Psoas muscle (tissue), 8 donors: ENCODE results near the gene CDKAL1. TPM values are rescaled to one million over a fixed set of nuclear protein-coding genes. Genes with fewer than 3 reads are reported as not detected.
A peak's percentile ranks its signal among the peaks of the same experiment; 100 is the strongest.

Experiments
- ATAC-seq, 4 donors: fragments of 200-7000 bp; cut with Tn5 transposase; one replicate each; pipeline ENCODE4 v1.9.1; 2020; ENCODE audit warnings: moderate library complexity in 3 of 4, mild to moderate bottlenecking in 2 of 4
- DNase-seq, 2 donors: peaks; one replicate each; pipeline ENCODE4 v3.0.0-alpha.2; 2020
- H3K27ac ChIP-seq: fragments of 200-600 bp; one replicate; pipeline ENCODE4 v1.8.0; 2022
- H3K27me3 ChIP-seq, 3 donors: fragments of 200-600 bp in 1 of 3; one replicate each; pipeline versions ENCODE4 v1.6.1 to v1.8.0; 2013 to 2022; ENCODE audit warnings: low read length in 2 of 3, mild to moderate bottlenecking in 2 of 3, moderate library complexity in 1 of 3; ENCODE audit not compliant: insufficient read depth in 3 of 3
- H3K36me3 ChIP-seq, 2 donors: fragments of 200-600 bp in 1 of 2; one replicate each; pipeline versions ENCODE4 v1.6.1 to v1.8.0; 2013 to 2022; ENCODE audit warnings: low read depth in 1 of 2, mild to moderate bottlenecking in 1 of 2, moderate library complexity in 1 of 2; ENCODE audit not compliant: insufficient read depth in 1 of 2
- H3K4me1 ChIP-seq: fragments of 200-600 bp; one replicate; pipeline ENCODE4 v1.8.0; 2022
- H3K4me3 ChIP-seq: fragments of 200-600 bp; one replicate; pipeline ENCODE4 v1.8.0; 2022; ENCODE audit warnings: mild to moderate bottlenecking
- H3K9me3 ChIP-seq: fragments of 200-600 bp; one replicate; pipeline ENCODE4 v1.8.0; 2022
- WGBS, 3 donors: extraction: QIAGEN DNeasy Blood & Tissue Kit; methylation state at CpG; one replicate each; pipeline versions ENCODE4 v1.1.6 to v1.1.7; 2013; 5-methylcytosine and 5-hydroxymethylcytosine counted together
- intact Hi-C, 2 donors: fragments of 100-400 bp; cut with DNase I; formaldehyde crosslinking; loops; one replicate each; pipeline versions ENCODE4 v1.11.0 to v1.14.2; 2022
- polyA plus RNA-seq, 3 donors: library from polyadenylated mRNA; stranded (reverse); fragments of 200-250 nt; gene quantifications; one replicate each; pipeline ENCODE4 v1.2.3, GENCODE V29; 2013
- total RNA-seq, 4 donors: library from RNA; stranded (reverse); fragmentation: NEBNext Ultra II Directional in 2 of 4; extraction: Animal tissue kit (Norgen Biotek cat#: 25700) in 2 of 4; gene quantifications; one replicate each; pipeline versions ENCODE4 v1.2.1 to v1.2.4, GENCODE V29; 2021 to 2023
- TF ChIP-seq, protein P1 (sequence below): fragments of 200-600 bp; IDR thresholded peaks from one replicate; pipeline ENCODE4 v1.8.0; 2022; ENCODE audit warnings: antibody characterized with exemption
- donor health status: healthy with polysubstance abuse.
- donor health status: DM: no; HTN: no; CAD: no; lungs with moderate emphysema.
- donor health status: Bipolar disorder and iron deficiency.
- donor health status: healthy.
- donor health status: DM: yes; HTN: yes; CAD: no.
- donor health status: DM: no; HTN: no; CAD: no.
- donor health status: DM: no; HTN: no; CAD: no.
- donor health status: DM: yes; HTN: yes; CAD: no.

Gene CDKAL1
- total and polyA plus RNA-seq, 7 donors, result 4.5 to 16.1 (median 12.9) TPM

DNA sequence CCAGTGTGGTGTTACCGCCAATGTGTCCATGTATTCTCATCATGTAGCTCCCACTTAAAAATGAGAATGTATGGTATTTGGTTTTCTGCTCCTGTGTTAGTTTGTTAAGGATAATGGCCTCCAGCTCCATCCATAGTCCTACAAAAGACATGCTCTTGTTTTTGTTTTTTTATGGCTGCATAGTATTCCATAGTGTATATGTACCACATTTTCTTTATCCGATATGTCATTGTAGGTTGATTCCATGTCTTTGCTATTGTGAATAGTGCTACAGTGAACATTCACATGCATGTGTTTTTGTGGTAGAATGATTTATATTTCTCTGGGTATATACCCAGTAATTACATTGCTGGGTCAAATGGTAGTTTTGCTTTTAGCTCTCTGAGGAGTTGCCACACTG is 207.2 kb downstream of the CDKAL1 start:
- Histone ChIP-seq H3K4me1 (peaks cover 14% of the 10 kb centered on the region), H3K27ac (no peak overlapping the region), H3K27me3 (no peaks in the 10 kb centered on the region), H3K36me3 (peaks cover 2 to 7% of the 10 kb centered on the region in 2 donors), H3K9me3 (peaks cover 3% of the 10 kb centered on the region), H3K4me3 (no peak overlapping the region)
- DNase-seq (no peak), ATAC-seq (no peak)
- intact Hi-C loops, result loop anchor here in 1 of 2 donors (5.0 kb wide), 1 partner anchor 36 kb away; no protein-coding TSS in a partner anchor
- TF ChIP-seq, protein P1, sequence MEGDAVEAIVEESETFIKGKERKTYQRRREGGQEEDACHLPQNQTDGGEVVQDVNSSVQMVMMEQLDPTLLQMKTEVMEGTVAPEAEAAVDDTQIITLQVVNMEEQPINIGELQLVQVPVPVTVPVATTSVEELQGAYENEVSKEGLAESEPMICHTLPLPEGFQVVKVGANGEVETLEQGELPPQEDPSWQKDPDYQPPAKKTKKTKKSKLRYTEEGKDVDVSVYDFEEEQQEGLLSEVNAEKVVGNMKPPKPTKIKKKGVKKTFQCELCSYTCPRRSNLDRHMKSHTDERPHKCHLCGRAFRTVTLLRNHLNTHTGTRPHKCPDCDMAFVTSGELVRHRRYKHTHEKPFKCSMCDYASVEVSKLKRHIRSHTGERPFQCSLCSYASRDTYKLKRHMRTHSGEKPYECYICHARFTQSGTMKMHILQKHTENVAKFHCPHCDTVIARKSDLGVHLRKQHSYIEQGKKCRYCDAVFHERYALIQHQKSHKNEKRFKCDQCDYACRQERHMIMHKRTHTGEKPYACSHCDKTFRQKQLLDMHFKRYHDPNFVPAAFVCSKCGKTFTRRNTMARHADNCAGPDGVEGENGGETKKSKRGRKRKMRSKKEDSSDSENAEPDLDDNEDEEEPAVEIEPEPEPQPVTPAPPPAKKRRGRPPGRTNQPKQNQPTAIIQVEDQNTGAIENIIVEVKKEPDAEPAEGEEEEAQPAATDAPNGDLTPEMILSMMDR, result no peak
- 97 to 100% (median 99%) methylated on average over 2 of the region's 2 CpGs for WGBS, 3 donors

GRCh38 chr6:20744911-20745557 is 210.8 kb downstream of the CDKAL1 start:
- intact Hi-C loops, result loop anchor here in 1 of 2 donors (5.0 kb wide), 1 partner anchor 32 kb away; no protein-coding TSS in a partner anchor

GRCh38 chr6:20746024-20746423 is 211.8 kb downstream of the CDKAL1 start:
- 24 to 32% (median 31%) methylated on average over 2 of the region's 2 CpGs for WGBS, 3 donors
- H3K27ac ChIP-seq, result peak overlapping the region; percentile 59
- intact Hi-C loops, result no loop called here
- TF ChIP-seq, protein P1, result no peak
- H3K4me1 ChIP-seq, result peaks cover 23% of the 10 kb centered on the region
- peaks cover 3% of the 10 kb centered on the region for H3K9me3 ChIP-seq
- H3K4me3 ChIP-seq, result peak overlapping the region; percentile 55
- ATAC-seq, result peak; percentile 83 to 96 (median 91)
- no peak for DNase-seq
- H3K36me3 ChIP-seq, result peaks cover 0 to 2% of the 10 kb centered on the region in 2 donors
- no peaks in the 10 kb centered on the region for H3K27me3 ChIP-seq

More at GRCh38 chr6:20744911-20745557, 210.8 kb downstream of the CDKAL1 start:
- no peak for DNase-seq
- Histone ChIP-seq H3K9me3 (peaks cover 3% of the 10 kb centered on the region), H3K4me1 (peaks cover 21% of the 10 kb centered on the region), H3K4me3 (no peak overlapping the region), H3K36me3 (peaks cover under 1 to 2% of the 10 kb centered on the region in 2 donors), H3K27ac (no peak overlapping the region), H3K27me3 (no peaks in the 10 kb centered on the region)
- TF ChIP-seq, protein P1, result no peak
- ATAC-seq, result no peak
- WGBS, 3 donors, result 90 to 96% (median 93%) methylated on average over 9 of the region's 9 CpGs

GRCh38 chr6:20746805-20747558 is 212.7 kb downstream of the CDKAL1 start:
- intact Hi-C loops, result no loop called here
- peak in 1 of 4 donors; percentile 29 for ATAC-seq
- no peak for DNase-seq
- peak overlapping the region; percentile 59 for H3K27ac ChIP-seq
- peak overlapping the region; percentile 55 for H3K4me3 ChIP-seq
- H3K27me3 ChIP-seq, result no peaks in the 10 kb centered on the region
- H3K36me3 ChIP-seq, result no peaks in the 10 kb centered on the region
- H3K9me3 ChIP-seq, result no peaks in the 10 kb centered on the region
- peaks cover 31% of the 10 kb centered on the region for H3K4me1 ChIP-seq
- 47 to 60% (median 51%) methylated on average over 6 of the region's 6 CpGs for WGBS, 3 donors
- TF ChIP-seq, protein P1, result no peak
